HFFc6 (cell line): ENCODE results near the gene DLG5. TPM values are rescaled to one million over a fixed set of nuclear protein-coding genes. Genes with fewer than 3 reads are reported as not detected.

Experiments
- DNase-seq: peaks from one replicate; pipeline ENCODE4 v3.0.0-alpha.2; 2018
- H3K27ac Mint-ChIP-seq: 2 replicates; pipeline ENCODE4 v1.8.0; 2020; ENCODE audit warnings: mild to moderate bottlenecking, mixed read lengths
- H3K27me3 Mint-ChIP-seq: 2 replicates; pipeline ENCODE4 v1.8.0; 2021; ENCODE audit warnings: mild to moderate bottlenecking, moderate library complexity, mixed read lengths; ENCODE audit not compliant: insufficient read depth
- H3K36me3 Mint-ChIP-seq: 2 replicates; pipeline ENCODE4 v1.8.0; 2021; ENCODE audit warnings: low read depth, mixed read lengths
- H3K4me1 Mint-ChIP-seq: 2 replicates; pipeline ENCODE4 v1.8.0; 2020; ENCODE audit warnings: low read depth, mixed read lengths
- H3K4me3 Mint-ChIP-seq: 2 replicates; pipeline ENCODE4 v1.8.0; 2020; ENCODE audit warnings: mild to moderate bottlenecking, moderate library complexity, mixed read lengths
- H3K9me3 Mint-ChIP-seq: 2 replicates; pipeline ENCODE4 v1.8.0; 2020; ENCODE audit warnings: mild to moderate bottlenecking, mixed read lengths
- CTCF ChIP-seq: fragments of 200-600 bp; sonication (generic); IDR thresholded peaks from 2 replicates; pipeline ENCODE4 v1.5.0; 2021; ENCODE audit warnings: antibody characterized with exemption, mild to moderate bottlenecking
- total RNA-seq, 6 experiments: library from RNA; stranded (reverse); fragmentation: NEBNext Ultra II Directional; extraction: Animal tissue kit (Norgen Biotek cat#: 25700); gene quantifications; 2 replicates in 1 of 6; 3 replicates in 5 of 6; pipeline ENCODE4 v1.2.3, GENCODE V29; 2021

Gene DLG5
- total RNA-seq, 6 experiments from 2014 or later, result 48.2 to 52.9 (median 49.7) TPM

GRCh38 chr10:77925795-77926565 is 575 bp downstream of the DLG5 start:
- no peak; the same call in 1 of the 2 replicates for TF ChIP-seq CTCF
- H3K36me3 Mint-ChIP-seq, result no peaks in the 10 kb centered on the region
- H3K4me1 Mint-ChIP-seq, result peaks cover 35% of the 10 kb centered on the region
- peaks cover 1% of the 10 kb centered on the region for H3K27me3 Mint-ChIP-seq
- H3K27ac Mint-ChIP-seq, result peak overlapping the region; percentile 51
- H3K9me3 Mint-ChIP-seq, result peaks cover 4% of the 10 kb centered on the region; the same call in 1 of the 2 replicates
- peak overlapping the region; percentile 90 for H3K4me3 Mint-ChIP-seq
- no peak for DNase-seq

- Mint-ChIP-seq H3K27ac (peak overlapping the region; percentile 51), H3K27me3 (peaks cover 1% of the 10 kb centered on the region), H3K4me1 (peaks cover 41% of the 10 kb centered on the region)
These were observed 1.2 kb downstream of the DLG5 start for GRCh38 chr10:77925410-77925794.

GRCh38 chr10:77922566-77923179 is 3.9 kb downstream of the DLG5 start:
- no peak for TF ChIP-seq CTCF
- peaks cover 58% of the 10 kb centered on the region for H3K4me1 Mint-ChIP-seq
- no peak overlapping the region for H3K27ac Mint-ChIP-seq
- H3K9me3 Mint-ChIP-seq, result no peaks in the 10 kb centered on the region
- H3K36me3 Mint-ChIP-seq, result no peaks in the 10 kb centered on the region
- DNase-seq, result no peak
- peaks cover 1% of the 10 kb centered on the region for H3K27me3 Mint-ChIP-seq
- no peak overlapping the region for H3K4me3 Mint-ChIP-seq

More at GRCh38 chr10:77925410-77925794, 1.2 kb downstream of the DLG5 start:
- TF ChIP-seq CTCF, result no peak
- peak overlapping the region; percentile 90 for H3K4me3 Mint-ChIP-seq
- peak; percentile 53 for DNase-seq
- peaks cover 4% of the 10 kb centered on the region; the same call in 1 of the 2 replicates for H3K9me3 Mint-ChIP-seq
- H3K36me3 Mint-ChIP-seq, result no peaks in the 10 kb centered on the region

- Mint-ChIP-seq H3K9me3 (no peaks in the 10 kb centered on the region), H3K27me3 (peaks cover 1% of the 10 kb centered on the region; the same call in 1 of the 2 replicates), H3K27ac (no peak overlapping the region), H3K36me3 (no peaks in the 10 kb centered on the region), H3K4me3 (no peak overlapping the region), H3K4me1 (peaks cover 52% of the 10 kb centered on the region)
- TF ChIP-seq CTCF, result no peak
- DNase-seq, result no peak
These were observed 4.5 kb downstream of the DLG5 start for GRCh38 chr10:77922055-77922454.

GRCh38 chr10:77921395-77921794 is 5.2 kb downstream of the DLG5 start:
- H3K36me3 Mint-ChIP-seq, result no peaks in the 10 kb centered on the region
- peaks cover 52% of the 10 kb centered on the region for H3K4me1 Mint-ChIP-seq
- no peak overlapping the region for H3K27ac Mint-ChIP-seq
- peaks cover 1% of the 10 kb centered on the region; the same call in 1 of the 2 replicates for H3K27me3 Mint-ChIP-seq
- DNase-seq, result no peak
- no peaks in the 10 kb centered on the region for H3K9me3 Mint-ChIP-seq
- H3K4me3 Mint-ChIP-seq, result no peak overlapping the region
- no peak for TF ChIP-seq CTCF
